HEK293T (cell line): ENCODE results near the gene GRIK4.

Experiments
- CTBP1 ChIP-seq: fragments of 450-650 bp; IDR thresholded peaks from 2 replicates; pipeline ENCODE4 v1.6.1; 2016; ENCODE audit warnings: borderline replicate concordance
- FOXM1 ChIP-seq: fragments of 450-650 bp; IDR thresholded peaks from 2 replicates; pipeline ENCODE4 v1.6.1; 2017; ENCODE audit warnings: mild to moderate bottlenecking, borderline replicate concordance

DNA sequence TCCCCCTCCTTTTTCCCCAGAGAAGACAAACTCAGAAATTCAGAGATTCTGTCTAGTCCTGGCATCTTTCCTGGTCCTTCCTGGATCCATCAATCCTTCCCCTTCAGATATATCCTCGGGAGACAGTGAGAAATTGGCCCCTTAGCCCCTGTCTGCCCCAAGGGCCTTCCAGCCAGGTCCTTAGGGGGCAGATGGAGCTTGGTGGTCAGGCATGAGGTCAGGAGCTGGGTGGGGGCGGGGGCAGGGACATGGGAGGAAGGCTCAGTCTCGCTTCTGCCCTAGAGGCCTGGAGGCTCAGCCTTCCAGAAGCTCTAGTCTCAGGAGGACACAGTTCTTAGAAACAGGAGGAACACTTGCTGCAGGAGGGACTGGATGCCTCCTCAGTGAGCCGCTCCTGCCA, 304.6 kb downstream of the GRIK4 start:
- TF ChIP-seq FOXM1, result no peak
- no peak for TF ChIP-seq CTBP1
